SK-N-SH (cell line): ENCODE results near the gene TGM2.

ENCODE experiments used
- JUND ChIP-seq: IDR thresholded peaks from 2 replicates; pipeline ENCODE4 v1.4.0; 2012
- TF ChIP-seq, protein P1 (sequence below): fragments of 200-600 bp; sonication (generic); IDR thresholded peaks from 2 replicates; pipeline ENCODE4 v1.6.1; 2017; ENCODE audit warnings: antibody characterized with exemption, mild to moderate bottlenecking, moderate library complexity
- TF ChIP-seq, protein P2 (sequence below): IDR thresholded peaks from 2 replicates; pipeline ENCODE4 v1.4.0; 2012; ENCODE audit warnings: low read depth

DNA sequence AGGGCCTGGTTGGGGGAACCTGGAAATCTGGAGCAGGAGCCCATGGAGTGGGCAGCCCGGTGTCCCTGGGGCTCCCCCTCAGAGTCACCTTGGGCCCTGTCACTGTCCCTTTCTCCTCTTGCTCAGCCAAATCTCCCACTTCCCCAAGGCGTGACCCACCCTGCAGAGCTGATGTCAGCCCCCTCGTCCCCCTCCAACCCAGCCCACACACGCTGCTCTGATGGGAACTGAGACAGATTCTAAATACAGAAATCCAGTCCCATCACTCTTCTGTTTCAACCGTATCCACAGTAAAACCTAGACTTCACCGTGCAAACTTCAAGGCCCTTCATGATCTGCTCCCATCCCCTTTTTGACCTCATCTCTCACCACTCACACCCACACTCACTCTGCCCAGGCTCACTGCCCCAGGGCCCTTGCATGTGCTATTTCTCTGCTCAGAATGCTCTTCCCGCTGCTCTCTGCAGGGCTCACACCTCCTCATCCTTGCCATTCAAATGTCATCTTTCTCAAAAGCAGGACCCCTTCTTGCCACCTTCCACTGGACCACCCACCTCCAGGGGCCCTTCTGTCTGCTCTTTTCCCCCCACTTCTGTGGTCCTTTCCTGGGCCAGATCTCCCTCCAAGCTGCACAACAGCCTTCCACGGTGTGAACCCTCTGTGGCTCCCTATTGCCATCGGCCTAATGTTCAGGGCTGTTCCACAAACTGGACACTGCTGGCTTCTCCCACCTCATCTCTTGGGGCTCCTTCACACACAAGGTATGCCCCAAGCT lies 16.6 kb downstream of the TGM2 start:
- TF ChIP-seq JUND, result no peak
- TF ChIP-seq, protein P1, sequence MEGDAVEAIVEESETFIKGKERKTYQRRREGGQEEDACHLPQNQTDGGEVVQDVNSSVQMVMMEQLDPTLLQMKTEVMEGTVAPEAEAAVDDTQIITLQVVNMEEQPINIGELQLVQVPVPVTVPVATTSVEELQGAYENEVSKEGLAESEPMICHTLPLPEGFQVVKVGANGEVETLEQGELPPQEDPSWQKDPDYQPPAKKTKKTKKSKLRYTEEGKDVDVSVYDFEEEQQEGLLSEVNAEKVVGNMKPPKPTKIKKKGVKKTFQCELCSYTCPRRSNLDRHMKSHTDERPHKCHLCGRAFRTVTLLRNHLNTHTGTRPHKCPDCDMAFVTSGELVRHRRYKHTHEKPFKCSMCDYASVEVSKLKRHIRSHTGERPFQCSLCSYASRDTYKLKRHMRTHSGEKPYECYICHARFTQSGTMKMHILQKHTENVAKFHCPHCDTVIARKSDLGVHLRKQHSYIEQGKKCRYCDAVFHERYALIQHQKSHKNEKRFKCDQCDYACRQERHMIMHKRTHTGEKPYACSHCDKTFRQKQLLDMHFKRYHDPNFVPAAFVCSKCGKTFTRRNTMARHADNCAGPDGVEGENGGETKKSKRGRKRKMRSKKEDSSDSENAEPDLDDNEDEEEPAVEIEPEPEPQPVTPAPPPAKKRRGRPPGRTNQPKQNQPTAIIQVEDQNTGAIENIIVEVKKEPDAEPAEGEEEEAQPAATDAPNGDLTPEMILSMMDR, result no peak
- TF ChIP-seq, protein P2, sequence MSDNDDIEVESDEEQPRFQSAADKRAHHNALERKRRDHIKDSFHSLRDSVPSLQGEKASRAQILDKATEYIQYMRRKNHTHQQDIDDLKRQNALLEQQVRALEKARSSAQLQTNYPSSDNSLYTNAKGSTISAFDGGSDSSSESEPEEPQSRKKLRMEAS, result no peak
